HG02973 (cell line): ENCODE measurements around the gene PTPRU.

ENCODE experiments used
- ATAC-seq: cut with Tn5 transposase; IDR thresholded peaks from one replicate; pipeline ENCODE4 v1.9.1; 2021; ENCODE audit warnings: moderate library complexity; ENCODE audit not compliant: unreplicated experiment

Gene PTPRU

DNA sequence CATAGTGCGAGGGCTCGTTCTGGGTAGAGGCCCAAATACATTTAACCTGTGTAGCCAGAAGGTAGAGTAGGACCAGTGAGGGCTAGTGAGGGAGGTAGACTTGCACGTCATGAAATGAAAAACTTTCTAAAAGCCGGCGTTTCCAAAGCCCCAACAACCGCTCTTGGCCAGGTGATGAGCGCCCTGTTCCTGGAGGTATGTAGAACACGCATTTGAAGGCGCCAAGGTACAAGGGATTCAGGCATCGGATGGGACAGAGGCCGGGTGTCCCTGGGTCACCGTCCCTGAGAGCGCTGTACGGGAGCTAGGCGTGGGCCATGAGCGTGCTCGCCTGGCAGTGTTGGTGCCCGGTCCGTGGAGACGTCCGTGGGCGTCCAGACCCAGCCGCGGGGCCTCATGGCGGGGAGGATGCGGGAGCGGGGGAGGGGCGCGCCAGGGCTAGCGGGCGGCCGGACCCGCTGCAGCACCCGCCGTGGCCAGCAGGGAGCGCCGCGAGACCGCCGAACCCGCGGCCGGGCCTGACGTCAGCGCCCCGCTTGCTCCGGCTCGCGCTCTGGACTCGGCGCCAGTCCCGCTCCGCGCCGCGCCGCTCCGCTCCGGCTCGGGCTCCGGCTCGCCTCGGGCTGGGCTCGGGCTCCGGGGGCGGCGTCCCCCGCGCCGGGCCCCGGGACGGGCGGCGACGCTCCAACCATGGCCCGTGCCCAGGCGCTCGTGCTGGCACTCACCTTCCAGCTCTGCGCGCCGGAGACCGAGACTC is at the start of gene PTPRU:
Gene PTPRU, plus strand, starts transcription at position 568 of the 757 bp plus-strand sequence. Its CDS starts 123 bp downstream, at position 691.
- ATAC-seq, result peak; percentile 55

DNA sequence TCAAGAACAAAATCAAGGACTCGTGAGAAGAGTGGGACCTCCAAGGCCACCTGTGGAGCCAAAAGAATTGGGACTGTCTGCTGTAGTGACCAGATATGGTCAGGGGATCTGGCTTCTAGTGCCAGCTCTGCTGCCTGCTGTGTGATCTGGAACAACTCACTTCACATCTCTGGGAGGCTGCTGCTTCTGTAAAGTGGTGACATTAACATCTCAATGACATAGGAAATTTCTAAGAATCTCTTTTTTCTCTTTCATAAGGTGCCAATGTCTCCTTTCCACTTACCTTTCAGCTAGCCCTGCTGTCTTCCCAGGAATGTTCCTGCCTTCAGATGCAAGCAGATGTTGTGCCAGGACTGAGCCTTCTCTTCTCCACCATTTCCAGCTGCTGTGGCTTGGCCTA is 49.6 kb upstream of the PTPRU start:
- ATAC-seq, result no peak

DNA sequence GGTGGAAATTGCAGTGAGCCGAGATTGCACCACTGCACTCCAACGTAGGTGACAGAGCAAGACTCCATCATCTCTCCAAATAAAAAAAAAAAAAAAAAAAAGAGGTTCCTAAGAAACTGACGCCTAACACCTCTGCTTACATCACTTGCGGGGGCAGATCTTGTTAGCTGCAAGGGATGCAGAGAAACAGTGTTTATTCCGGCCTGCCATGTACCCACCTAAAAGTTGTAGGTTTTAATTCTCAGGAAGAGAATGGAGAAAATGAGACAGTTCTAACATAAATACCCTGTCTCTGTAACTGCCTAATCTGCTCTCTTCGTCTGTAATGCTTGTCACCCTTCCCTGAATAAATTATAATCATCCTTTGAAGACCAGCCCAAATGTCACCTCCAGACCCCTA is 45.6 kb upstream of the PTPRU start:
- no peak for ATAC-seq

GRCh38 chr1:29193879-29194455 is 42.4 kb upstream of the PTPRU start:
- ATAC-seq, result no peak

GRCh38 chr1:29195881-29196291 is 40.4 kb upstream of the PTPRU start:
- no peak for ATAC-seq

DNA sequence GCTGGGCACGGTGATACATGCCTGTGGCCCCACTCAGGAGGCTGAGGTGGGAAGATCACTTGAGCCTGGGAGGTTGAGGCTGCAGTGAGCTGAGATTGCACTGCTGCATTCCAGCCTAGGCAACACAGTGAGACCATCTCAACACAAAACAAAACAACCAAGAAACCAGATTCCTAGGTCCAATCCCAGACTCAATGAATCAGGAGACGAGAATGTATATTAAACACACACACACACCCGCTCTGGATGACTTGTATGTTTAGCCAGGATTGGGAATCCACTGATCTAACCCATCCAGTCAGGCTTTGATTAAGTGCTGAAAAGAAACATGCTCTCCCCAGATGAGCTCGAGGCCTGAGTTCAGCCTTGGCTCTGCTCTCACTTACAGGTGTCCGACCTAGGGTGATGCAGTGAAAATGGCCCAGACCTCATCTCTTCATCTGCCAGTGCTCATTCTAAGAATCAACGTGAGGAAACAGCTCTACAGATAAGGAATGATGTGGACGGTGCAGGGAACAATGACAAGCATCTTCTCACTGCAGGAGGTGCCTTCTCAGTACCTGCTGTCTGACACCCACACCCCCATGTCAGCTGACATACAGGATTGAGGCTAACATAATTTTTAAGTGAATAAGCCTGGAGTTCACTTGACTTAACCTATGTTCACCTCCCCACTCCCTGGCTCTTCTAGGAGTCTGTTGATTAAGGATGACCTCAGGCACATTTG is 39.3 kb upstream of the PTPRU start:
- ATAC-seq, result no peak

- ATAC-seq, result no peak
Measured at GRCh38 chr1:29197590-29197924, 38.8 kb upstream of the PTPRU start.

- no peak for ATAC-seq
Measured at GRCh38 chr1:29197993-29198392, 38.3 kb upstream of the PTPRU start.

GRCh38 chr1:29200906-29201594 is 35.3 kb upstream of the PTPRU start:
- ATAC-seq, result no peak

GRCh38 chr1:29201595-29202051 is 34.7 kb upstream of the PTPRU start:
- no peak for ATAC-seq

- no peak for ATAC-seq
Measured at GRCh38 chr1:29202053-29202452, 34.3 kb upstream of the PTPRU start.

DNA sequence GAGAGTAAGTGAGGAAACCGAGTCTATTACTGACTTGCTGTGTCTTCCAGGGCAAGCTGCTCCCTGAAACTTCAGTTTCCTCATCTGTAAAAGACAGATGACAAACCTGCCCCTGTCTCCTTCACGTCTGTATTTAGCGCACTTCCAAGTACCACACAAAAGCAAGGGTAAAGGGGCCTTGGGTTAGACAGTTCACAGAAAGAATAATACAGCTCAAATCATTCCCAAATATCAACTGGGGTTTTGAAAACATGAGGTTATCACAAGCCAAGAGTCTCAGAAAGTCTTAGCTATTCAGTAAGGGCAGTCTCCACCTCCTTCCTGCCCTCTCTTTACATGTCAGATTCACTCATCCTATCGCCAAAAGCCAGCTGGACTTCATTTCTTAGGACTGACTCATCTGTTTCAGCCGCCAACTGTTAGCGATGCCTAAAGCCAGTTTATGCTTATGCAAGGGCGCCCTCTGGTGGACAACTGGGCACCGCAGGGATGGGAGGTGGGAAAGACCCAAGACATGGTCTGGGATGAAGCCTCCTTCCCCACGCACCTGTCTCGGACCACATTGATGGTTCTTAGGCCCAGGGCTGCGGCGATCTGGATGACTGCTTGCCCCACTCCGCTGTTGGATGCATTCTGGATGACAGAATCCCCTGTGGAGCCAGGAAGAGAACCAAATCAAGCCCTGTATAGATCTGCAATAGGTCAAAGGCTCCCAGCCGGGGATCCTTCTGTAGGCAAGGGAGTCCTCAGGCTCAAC is 33.6 kb upstream of the PTPRU start:
- ATAC-seq, result peak; percentile 61

GRCh38 chr1:29208442-29208841 is 27.9 kb upstream of the PTPRU start:
- ATAC-seq, result no peak

- no peak for ATAC-seq
Measured at GRCh38 chr1:29209173-29209572, 27.1 kb upstream of the PTPRU start.

GRCh38 chr1:29210278-29211085 is 25.8 kb upstream of the PTPRU start:
- ATAC-seq, result no peak

DNA sequence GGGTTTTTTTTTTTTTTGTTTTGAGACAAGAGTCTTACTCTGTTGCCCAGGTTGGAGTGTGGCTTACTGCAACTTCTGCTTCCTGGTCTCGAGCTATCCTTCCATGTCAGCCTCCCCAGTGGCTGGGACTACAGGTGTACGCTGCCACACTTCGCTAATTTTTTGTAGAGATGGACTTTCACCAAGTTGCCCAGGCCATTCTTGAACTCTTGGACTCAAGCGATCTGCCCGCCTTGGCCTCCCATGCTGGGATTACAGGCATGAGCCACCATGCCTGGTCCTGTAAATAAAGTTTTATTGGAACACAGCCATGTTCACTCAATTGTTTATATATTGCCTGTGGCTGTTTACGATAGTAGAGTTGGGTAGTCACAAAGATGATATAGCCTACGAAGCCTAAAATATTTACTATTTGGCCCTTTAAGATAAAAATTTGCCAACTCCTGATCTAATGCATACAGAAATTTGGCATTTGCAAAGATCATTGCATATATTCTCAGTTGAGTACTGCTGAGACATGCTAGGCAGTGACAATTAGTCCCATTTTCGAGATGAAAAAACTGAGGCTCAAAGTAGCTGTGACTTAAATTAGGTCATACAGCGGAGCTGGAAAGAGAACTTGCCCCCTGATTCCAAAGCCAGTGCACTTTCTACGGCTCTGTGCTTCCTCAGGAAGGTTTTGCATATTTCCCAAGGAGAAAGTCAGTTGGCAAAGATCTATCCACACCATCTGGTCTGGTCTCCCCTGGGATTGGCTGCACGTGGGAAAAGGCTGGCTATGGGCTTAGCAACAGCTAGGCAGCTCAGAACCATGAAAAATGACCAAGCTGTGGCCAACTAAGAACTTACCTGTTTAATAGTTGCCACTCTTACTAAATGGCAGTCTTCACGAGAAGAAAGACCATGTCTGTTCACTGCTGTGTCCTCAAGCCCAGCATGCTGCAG is 25.0 kb upstream of the PTPRU start:
- no peak for ATAC-seq

GRCh38 chr1:29213055-29213454 is 23.3 kb upstream of the PTPRU start:
- ATAC-seq, result no peak

DNA sequence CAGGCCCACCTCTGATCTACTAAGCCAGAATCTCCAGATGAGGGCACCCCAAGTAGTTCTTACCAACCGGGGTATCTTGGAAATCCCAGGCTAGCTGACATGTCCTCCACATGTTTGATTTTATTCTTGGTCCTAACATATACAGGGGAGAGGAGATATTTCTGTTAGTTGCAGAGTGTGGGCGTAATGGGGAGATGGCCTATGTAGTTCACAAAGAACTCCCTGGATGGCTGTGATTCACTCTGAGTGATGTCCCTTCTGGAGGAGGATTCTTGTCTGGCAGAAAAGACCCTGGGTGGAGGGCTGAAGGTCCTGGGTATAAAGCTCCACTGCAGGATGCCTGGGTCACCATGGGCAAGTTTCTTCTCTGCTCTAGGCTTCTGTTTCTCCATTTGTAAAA is 18.7 kb upstream of the PTPRU start:
- no peak for ATAC-seq

DNA sequence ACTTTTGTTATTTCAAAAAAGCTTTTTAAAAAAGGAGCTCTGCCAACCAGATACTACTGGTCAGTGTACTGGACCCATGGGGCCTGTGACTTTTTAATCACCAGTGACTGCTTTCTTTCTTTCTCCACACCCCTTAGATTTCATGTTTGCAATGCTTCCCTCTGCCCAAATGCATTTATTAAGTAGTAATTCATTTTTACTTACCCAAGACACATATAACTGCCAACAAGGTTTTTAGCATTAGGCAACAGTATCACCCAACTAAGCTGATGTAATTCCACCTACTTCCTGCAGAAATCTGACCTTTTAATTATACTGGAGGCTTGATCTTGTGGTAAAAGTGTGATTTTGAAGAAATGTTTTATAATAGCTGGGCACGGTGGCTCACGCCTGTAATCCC is 18.1 kb upstream of the PTPRU start:
- ATAC-seq, result no peak
